ENCODE data around the gene LRRC4C. TPM values are rescaled to one million over a fixed set of nuclear protein-coding genes. Genes with fewer than 3 reads are reported as not detected.

Gene LRRC4C
- total RNA-seq, 1 donor from 2014 or later, result 0.41 TPM

GRCh38 chr11:40100781-40101180 lies 1358.7 kb downstream of the LRRC4C start:
- Histone ChIP-seq H3K9me3 (replicated peaks) (peaks cover 13% of the 10 kb centered on the region), H3K27me3 (ENCODE audit: low read depth) (no peaks in the 10 kb centered on the region), H3K4me1 (no peaks in the 10 kb centered on the region), H3K27ac (replicated peaks) (no peak overlapping the region), H3K36me3 (no peaks in the 10 kb centered on the region), H3K4me3 (no peak overlapping the region)
- DNase-seq, result no peak
- no peak for TF ChIP-seq CTCF (IDR thresholded peaks at IDR 0.05; ENCODE audit: borderline replicate concordance)
- intact Hi-C loops (cut with micrococcal nuclease), result no loop called here

GRCh38 chr11:40100162-40100553 lies 1359.3 kb downstream of the LRRC4C start:
- intact Hi-C loops (cut with micrococcal nuclease), result no loop called here
- no peak for TF ChIP-seq CTCF (IDR thresholded peaks at IDR 0.05; ENCODE audit: borderline replicate concordance)
- H3K27me3 ChIP-seq (ENCODE audit: low read depth), result no peaks in the 10 kb centered on the region
- DNase-seq, result no peak
- peaks cover 13% of the 10 kb centered on the region for H3K9me3 ChIP-seq (replicated peaks)
- H3K4me3 ChIP-seq, result no peak overlapping the region
- no peaks in the 10 kb centered on the region for H3K4me1 ChIP-seq
- H3K36me3 ChIP-seq, result no peaks in the 10 kb centered on the region
- no peak overlapping the region for H3K27ac ChIP-seq (replicated peaks)

GRCh38 chr11:40099426-40100161 lies 1359.9 kb downstream of the LRRC4C start:
- Histone ChIP-seq H3K27me3 (ENCODE audit: low read depth) (no peaks in the 10 kb centered on the region), H3K27ac (replicated peaks) (no peak overlapping the region), H3K36me3 (no peaks in the 10 kb centered on the region), H3K9me3 (replicated peaks) (peaks cover 13% of the 10 kb centered on the region), H3K4me1 (no peaks in the 10 kb centered on the region), H3K4me3 (no peak overlapping the region)
- DNase-seq, result no peak
- intact Hi-C loops (cut with micrococcal nuclease), result no loop called here
- no peak for TF ChIP-seq CTCF (IDR thresholded peaks at IDR 0.05; ENCODE audit: borderline replicate concordance)

GRCh38 chr11:40095446-40095845 lies 1364.0 kb downstream of the LRRC4C start:
- Histone ChIP-seq H3K27ac (replicated peaks) (no peak overlapping the region), H3K36me3 (no peaks in the 10 kb centered on the region), H3K27me3 (ENCODE audit: low read depth) (no peaks in the 10 kb centered on the region), H3K4me1 (no peaks in the 10 kb centered on the region), H3K9me3 (replicated peaks) (no peaks in the 10 kb centered on the region), H3K4me3 (no peak overlapping the region)
- no peak for TF ChIP-seq CTCF (IDR thresholded peaks at IDR 0.05; ENCODE audit: borderline replicate concordance)
- intact Hi-C loops (cut with micrococcal nuclease), result no loop called here
- no peak for DNase-seq

GRCh38 chr11:40094954-40095353 lies 1364.5 kb downstream of the LRRC4C start:
- Histone ChIP-seq H3K36me3 (no peaks in the 10 kb centered on the region), H3K27ac (replicated peaks) (no peak overlapping the region), H3K27me3 (ENCODE audit: low read depth) (no peaks in the 10 kb centered on the region), H3K4me3 (no peak overlapping the region), H3K9me3 (replicated peaks) (no peaks in the 10 kb centered on the region), H3K4me1 (no peaks in the 10 kb centered on the region)
- no peak for DNase-seq
- intact Hi-C loops (cut with micrococcal nuclease), result no loop called here
- TF ChIP-seq CTCF (IDR thresholded peaks at IDR 0.05; ENCODE audit: borderline replicate concordance), result no peak

Measured in left ventricle myocardium inferior (tissue), 1 donor.